ENCODE data around the gene YPEL3.
A peak's percentile ranks its signal among the peaks of the same experiment; 100 is the strongest.

The YPEL3 gene

DNA sequence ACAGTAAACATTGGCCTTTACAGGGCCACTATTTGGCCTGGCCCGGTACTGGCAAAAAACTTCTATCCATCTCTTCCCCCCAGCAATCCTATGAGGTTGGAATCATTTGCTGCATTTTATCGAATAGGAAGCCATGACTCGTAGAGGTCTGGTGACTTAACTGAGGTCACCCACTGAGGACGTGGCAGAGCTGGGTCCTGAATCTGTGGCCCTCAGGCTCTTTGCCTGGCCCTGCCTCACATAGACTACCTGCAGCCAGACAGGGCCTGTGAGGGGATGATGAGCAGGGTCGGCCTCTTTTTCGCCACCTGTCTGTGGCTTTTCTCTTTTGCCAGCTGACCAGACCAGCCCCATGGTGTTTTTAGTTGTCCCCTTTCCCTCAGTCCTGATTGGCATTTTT, 18.4 kb downstream of the YPEL3 start:
- H3K4me3 ChIP-seq (ENCODE audit: low read length): peak overlapping the region; percentile 95
- TF ChIP-seq, protein P1, sequence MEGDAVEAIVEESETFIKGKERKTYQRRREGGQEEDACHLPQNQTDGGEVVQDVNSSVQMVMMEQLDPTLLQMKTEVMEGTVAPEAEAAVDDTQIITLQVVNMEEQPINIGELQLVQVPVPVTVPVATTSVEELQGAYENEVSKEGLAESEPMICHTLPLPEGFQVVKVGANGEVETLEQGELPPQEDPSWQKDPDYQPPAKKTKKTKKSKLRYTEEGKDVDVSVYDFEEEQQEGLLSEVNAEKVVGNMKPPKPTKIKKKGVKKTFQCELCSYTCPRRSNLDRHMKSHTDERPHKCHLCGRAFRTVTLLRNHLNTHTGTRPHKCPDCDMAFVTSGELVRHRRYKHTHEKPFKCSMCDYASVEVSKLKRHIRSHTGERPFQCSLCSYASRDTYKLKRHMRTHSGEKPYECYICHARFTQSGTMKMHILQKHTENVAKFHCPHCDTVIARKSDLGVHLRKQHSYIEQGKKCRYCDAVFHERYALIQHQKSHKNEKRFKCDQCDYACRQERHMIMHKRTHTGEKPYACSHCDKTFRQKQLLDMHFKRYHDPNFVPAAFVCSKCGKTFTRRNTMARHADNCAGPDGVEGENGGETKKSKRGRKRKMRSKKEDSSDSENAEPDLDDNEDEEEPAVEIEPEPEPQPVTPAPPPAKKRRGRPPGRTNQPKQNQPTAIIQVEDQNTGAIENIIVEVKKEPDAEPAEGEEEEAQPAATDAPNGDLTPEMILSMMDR (conservative IDR thresholded peaks at IDR 0.05; ENCODE audit: low read length): no peak
- no peak for DNase-seq (ENCODE audit: low read depth)

DNA sequence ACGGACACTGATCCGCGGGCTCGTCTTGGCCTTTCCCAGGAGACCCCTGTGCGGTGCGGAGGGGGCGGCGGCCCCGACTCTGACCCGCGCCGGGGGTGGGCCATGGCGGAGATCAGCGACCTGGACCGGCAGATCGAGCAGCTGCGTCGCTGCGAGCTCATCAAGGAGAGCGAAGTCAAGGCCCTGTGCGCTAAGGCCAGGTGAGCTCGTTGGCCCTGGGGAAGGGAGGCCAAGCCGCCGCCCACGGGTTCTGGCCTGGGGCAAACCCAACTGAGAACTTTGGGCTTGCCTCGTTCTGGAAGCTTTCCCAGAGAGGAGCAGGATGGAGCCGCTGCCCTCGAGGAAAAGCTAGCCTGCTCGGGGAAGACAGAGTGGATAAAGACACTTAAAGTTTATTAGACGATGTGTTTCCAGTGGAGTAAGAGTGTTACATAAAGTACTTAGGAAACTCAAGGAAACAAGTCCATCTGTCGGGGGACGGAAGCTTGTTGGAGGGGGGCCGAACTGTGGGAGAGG, 19.7 kb downstream of the YPEL3 start:
- TF ChIP-seq, protein P1 (conservative IDR thresholded peaks at IDR 0.05; ENCODE audit: low read length): no peak
- peak overlapping the region; percentile 95 for H3K4me3 ChIP-seq (ENCODE audit: low read length)
- DNase-seq (ENCODE audit: low read depth): no peak

DNA sequence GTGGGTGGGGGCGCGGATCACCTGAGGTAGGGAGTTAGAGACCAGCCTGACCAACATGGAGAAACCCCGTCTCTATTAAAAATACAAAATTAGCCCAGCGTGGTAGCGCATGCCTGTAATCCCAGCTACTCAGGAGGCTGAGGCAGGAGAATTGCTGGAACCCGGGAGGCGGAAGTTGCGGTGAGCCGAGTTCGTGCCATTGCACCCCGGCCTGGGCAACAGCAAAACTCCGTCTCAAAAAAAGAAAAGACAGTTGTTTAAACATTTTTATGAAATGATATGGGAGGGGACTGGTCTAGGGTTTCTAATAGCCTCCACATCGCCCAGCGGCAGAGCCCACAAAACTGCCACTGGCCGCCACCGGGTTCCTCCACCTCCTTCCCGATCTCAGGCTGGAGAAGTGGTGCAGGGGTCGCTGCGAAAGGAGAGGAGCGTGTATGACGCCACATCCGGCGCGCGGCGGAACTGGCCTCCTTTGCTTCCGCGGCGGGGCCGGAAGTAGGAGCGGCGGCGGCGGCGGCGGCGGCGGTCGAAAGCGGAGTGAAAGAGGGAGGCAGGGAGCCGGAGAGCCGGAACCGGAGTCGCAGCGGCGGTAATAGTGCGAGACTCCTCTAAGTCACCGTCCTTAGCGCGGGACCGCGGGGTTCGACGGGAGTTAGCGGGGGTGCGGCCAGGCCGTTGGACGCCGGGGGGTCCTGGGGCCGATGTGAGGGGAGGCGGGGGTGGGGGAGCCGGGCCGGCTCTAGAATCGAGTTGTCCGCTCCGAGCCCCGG, 20.3 kb downstream of the YPEL3 start, which contains the start of gene PPP4C:
Gene PPP4C, plus strand, starts transcription at position 492 of the 773 bp plus-strand sequence. CDS start 384 bp downstream, outside the sequence.
- H3K4me3 ChIP-seq (ENCODE audit: low read length): peak within 1 kb of the TSS; percentile 95
- TF ChIP-seq, protein P1 (conservative IDR thresholded peaks at IDR 0.05; ENCODE audit: low read length): no peak
- peak; percentile 86 for DNase-seq (ENCODE audit: low read depth)

DNA sequence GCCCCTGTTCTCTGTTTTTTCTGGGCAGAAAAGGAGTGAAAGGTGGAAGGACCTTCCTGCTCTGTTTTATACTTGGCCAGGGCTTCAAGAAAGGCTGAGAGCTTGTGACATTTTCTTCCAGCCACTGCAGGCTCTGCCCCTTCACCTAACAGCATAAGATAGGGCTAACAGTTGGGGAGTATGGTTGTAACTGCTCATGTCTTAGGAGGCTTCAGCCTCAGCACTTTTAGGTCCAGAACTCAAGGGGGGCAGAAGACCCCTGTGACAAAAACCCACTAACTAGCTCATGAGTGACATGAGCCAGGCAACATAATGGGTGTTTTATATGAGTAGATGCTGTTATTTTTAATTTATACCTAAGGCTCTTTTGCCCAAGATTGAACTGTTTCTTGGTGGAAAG, 25.5 kb downstream of the YPEL3 start:
- no peak for DNase-seq (ENCODE audit: low read depth)
- TF ChIP-seq, protein P1 (conservative IDR thresholded peaks at IDR 0.05; ENCODE audit: low read length): no peak
- H3K4me3 ChIP-seq (ENCODE audit: low read length): peak overlapping the region; percentile 41; the same call in 1 of the 2 replicates

DNA sequence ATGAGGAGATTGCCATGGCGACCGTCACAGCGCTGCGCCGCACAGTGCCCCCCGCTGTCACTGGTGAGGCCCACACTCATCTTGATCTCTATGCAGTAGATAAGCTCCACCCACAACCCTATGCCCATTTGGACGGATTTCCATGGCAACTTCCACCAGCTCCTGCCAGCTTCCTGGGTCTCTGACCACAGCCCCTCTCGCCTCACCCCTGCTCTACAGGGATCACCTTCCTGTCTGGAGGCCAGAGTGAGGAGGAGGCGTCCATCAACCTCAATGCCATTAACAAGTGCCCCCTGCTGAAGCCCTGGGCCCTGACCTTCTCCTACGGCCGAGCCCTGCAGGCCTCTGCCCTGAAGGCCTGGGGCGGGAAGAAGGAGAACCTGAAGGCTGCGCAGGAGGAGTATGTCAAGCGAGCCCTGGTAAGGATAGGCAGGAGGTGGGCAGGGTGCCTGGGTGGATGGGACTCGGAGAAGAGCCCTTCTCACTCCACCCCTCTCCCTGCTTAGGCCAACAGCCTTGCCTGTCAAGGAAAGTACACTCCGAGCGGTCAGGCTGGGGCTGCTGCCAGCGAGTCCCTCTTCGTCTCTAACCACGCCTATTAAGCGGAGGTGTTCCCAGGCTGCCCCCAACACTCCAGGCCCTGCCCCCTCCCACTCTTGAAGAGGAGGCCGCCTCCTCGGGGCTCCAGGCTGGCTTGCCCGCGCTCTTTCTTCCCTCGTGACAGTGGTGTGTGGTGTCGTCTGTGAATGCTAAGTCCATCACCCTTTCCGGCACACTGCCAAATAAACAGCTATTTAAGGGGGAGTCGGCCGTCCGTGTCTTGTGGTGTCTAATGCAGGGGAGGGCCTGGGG, 26.2 kb downstream of the YPEL3 start:
- peak overlapping the region; percentile 41 for H3K4me3 ChIP-seq (ENCODE audit: low read length)
- TF ChIP-seq, protein P1 (conservative IDR thresholded peaks at IDR 0.05; ENCODE audit: low read length): no peak
- no peak for DNase-seq (ENCODE audit: low read depth)

DNA sequence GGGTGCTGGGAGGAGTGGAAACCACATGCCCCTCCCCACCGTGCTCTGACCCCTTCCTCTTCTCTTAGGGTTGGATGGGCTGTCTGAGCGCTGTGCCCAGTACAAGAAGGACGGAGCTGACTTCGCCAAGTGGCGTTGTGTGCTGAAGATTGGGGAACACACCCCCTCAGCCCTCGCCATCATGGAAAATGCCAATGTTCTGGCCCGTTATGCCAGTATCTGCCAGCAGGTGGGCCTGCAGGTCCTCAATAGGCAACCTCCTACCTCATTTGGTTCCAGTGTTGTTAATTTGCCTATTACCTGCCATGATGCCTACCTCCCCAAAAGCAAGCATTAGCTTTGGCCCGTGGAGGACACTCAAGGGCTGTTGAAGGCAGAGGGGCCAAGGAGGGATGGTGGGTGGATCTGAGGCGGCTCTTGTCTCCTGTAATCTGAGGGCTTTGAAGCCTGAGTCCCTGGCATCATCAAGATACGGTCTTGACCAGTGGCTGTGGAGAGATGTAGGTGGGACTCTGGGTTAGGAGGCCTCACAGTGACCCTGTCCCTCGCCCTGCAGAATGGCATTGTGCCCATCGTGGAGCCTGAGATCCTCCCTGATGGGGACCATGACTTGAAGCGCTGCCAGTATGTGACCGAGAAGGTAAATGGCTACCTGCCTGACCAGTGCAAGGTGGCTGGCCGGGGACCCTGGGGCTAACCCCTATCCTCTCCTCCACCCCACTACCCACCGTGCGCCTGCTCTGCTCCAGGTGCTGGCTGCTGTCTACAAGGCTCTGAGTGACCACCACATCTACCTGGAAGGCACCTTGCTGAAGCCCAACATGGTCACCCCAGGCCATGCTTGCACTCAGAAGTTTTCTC, 27.0 kb downstream of the YPEL3 start:
- no peak for DNase-seq (ENCODE audit: low read depth)
- TF ChIP-seq, protein P1 (conservative IDR thresholded peaks at IDR 0.05; ENCODE audit: low read length): peak; percentile 58
- peak overlapping the region; percentile 41 for H3K4me3 ChIP-seq (ENCODE audit: low read length)

All from AG10803 (cell line).